Measurements from ENCODE around the gene STIMATE.

Gene STIMATE

DNA sequence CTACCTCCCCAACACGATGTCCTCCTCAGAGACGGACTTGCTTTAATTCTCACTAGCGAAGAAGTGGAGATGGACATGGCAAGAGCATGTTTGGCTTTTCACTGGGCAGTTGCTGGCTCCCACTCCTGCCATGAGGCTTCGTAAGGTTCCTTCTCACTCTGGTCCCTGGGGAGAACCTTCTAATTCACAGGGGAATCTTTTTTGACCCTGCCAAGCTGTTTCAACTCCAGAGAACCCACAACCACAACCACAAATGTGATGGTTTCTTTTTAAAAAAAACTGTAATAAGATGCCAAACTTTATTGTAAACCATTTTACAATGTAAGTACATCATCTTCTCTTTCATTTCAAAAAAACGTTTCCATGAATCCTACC, 60.9 kb downstream of the STIMATE start:
- H3K27ac ChIP-seq (ENCODE audit: extremely low read depth, low read depth, low read length), result no peak overlapping the region
- CTCF ChIA-PET, result interaction anchor here (0.8 kb wide), 1 partner anchor 35 kb away, joined by 3 read pairs; no protein-coding TSS in a partner anchor
- no peak overlapping the region for H3K4me3 ChIP-seq (ENCODE audit: low read depth, low read length)

DNA sequence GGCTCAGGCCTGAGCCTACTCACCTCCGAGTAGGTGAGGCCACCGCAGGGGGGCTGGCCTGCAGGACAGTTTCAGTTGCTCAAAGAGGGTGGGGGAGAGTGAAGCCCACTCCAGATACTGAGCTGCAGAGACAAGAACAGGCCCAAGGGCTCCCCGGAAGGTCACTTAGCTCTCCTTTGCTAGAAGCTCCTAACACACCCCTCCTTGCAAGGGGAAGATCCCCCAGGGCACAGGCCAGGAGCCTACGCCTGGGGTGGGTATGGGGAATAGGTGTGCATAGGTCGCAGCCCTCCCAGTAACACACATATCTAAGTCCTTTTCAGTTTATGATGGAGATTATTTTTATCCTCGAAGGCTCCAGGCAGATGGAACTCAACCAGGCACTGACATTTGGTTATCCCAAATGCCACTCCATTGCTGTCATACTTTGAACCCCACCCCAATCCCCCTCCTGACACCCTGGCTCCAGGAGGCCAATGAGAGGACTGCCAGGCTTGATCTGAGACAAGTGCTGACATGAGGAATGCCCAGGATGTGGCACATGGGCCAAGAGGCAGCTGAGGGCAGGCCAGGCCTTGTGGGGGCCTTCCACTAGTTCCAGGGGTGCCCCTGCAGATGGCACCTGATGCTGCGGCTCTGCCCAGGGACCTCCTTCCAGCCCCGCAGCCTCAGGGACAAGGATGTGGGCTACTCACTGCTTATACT, 61.4 kb downstream of the STIMATE start:
- POLR2A ChIA-PET, result no interaction called here

More for the DNA sequence above, 60.9 kb downstream of the STIMATE start:
- POLR2A ChIA-PET, result no interaction called here
- H3K4me1 ChIP-seq (ENCODE audit: control insufficient read depth, insufficient read depth, low read length), result peaks cover 5% of the 10 kb centered on the region; the same call in 1 of the 2 replicates
- H3K9me3 ChIP-seq (ENCODE audit: control insufficient read depth, insufficient read depth, low read depth, low read length), result no peaks in the 10 kb centered on the region
- TF ChIP-seq, protein P1, sequence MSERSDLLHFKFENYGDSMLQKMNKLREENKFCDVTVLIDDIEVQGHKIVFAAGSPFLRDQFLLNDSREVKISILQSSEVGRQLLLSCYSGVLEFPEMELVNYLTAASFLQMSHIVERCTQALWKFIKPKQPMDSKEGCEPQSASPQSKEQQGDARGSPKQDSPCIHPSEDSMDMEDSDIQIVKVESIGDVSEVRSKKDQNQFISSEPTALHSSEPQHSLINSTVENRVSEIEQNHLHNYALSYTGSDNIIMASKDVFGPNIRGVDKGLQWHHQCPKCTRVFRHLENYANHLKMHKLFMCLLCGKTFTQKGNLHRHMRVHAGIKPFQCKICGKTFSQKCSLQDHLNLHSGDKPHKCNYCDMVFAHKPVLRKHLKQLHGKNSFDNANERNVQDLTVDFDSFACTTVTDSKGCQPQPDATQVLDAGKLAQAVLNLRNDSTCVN (tag by site-specific recombination; optimal IDR thresholded peaks at IDR 0.05), result no peak
- no peak for TF ChIP-seq SETDB1 (IDR thresholded peaks at IDR 0.05; ENCODE audit: insufficient read length, low read length)
- peaks cover 0 to 32% of the 10 kb centered on the region in 2 experiments; a peak in 1 of 3 replicates for H3K36me3 ChIP-seq (ENCODE audit: control insufficient read depth in 2 of 2, insufficient read depth in 1 of 2, low read length in 2 of 2)

DNA sequence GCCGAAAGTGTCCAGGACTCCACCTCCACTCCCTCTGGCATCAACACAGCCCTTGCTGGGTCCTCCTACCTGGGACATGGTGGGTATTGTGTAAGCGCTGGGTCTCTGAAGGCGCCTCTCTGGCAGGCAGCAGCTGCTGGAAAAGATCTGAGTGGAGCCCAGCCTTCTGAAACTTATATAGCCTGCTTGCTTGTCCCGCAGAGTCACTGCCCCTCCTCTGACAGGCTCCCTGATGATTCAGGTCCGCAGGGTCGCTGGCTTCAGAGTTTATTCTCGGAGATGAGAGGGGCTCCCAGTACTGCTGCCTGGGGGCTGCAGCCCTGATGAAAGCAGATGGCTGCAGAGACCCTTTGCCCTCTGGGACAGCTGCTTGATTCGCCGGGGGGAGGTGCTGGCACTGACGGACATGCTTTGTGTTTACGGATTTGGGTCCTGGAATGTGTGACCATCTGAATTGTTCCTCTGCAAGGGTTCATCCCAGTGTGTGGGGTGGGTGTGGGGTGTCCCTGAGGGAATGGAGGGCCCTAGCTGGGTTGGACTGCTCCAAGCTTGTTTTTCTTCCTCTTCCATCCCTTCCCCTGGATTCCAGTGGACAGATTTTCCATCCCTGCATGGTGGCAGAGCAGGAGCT, 62.4 kb downstream of the STIMATE start, which contains the start of gene MUSTN1:
TSS of gene MUSTN1 (minus strand) at position 149 of the 631 bp plus-strand sequence. CDS start at position 78, 71 bp downstream.
- peaks cover 12% of the 10 kb centered on the region; the same call in 1 of the 2 replicates for H3K4me1 ChIP-seq (ENCODE audit: control insufficient read depth, insufficient read depth, low read length)
- H3K4me3 ChIP-seq (ENCODE audit: low read depth, low read length), result no peak within 1 kb of the TSS
- POLR2A ChIA-PET, result interaction anchor here (0.7 kb wide), 1 partner anchor 77 kb away, joined by 8 read pairs; no protein-coding TSS in a partner anchor
- H3K36me3 ChIP-seq (ENCODE audit: control insufficient read depth in 2 of 2, insufficient read depth in 1 of 2, low read length in 2 of 2), result peaks cover 0 to 24% of the 10 kb centered on the region in 2 experiments; a peak in 1 of 3 replicates
- CTCF ChIA-PET, result interaction anchor here (1.1 to 2.0 kb wide), 2 partner anchors 10 to 14 kb away, joined by 3 to 4 read pairs; no protein-coding TSS in a partner anchor
- no peak within 1 kb of the TSS for H3K27ac ChIP-seq (ENCODE audit: extremely low read depth, low read depth, low read length)
- no peaks in the 10 kb centered on the region for H3K9me3 ChIP-seq (ENCODE audit: control insufficient read depth, insufficient read depth, low read depth, low read length)
- TF ChIP-seq, protein P2, sequence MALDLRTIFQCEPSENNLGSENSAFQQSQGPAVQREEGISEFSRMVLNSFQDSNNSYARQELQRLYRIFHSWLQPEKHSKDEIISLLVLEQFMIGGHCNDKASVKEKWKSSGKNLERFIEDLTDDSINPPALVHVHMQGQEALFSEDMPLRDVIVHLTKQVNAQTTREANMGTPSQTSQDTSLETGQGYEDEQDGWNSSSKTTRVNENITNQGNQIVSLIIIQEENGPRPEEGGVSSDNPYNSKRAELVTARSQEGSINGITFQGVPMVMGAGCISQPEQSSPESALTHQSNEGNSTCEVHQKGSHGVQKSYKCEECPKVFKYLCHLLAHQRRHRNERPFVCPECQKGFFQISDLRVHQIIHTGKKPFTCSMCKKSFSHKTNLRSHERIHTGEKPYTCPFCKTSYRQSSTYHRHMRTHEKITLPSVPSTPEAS (tag by site-specific recombination; IDR thresholded peaks at IDR 0.05), result 0 out of 2 replicates have a peak, but pooled peaks have one; percentile 4
- TF ChIP-seq ZNF10 (tag by site-specific recombination; IDR thresholded peaks at IDR 0.05), result no peak

More for the DNA sequence above, 61.4 kb downstream of the STIMATE start:
- Histone ChIP-seq H3K27ac (ENCODE audit: extremely low read depth, low read depth, low read length) (no peak overlapping the region), H3K4me3 (ENCODE audit: low read depth, low read length) (no peak overlapping the region), H3K9me3 (ENCODE audit: control insufficient read depth, insufficient read depth, low read depth, low read length) (no peaks in the 10 kb centered on the region), H3K36me3 (ENCODE audit: control insufficient read depth in 2 of 2, insufficient read depth in 1 of 2, low read length in 2 of 2) (peaks cover 0 to 26% of the 10 kb centered on the region in 2 experiments; a peak in 1 of 3 replicates), H3K4me1 (ENCODE audit: control insufficient read depth, insufficient read depth, low read length) (peaks cover 9% of the 10 kb centered on the region; the same call in 1 of the 2 replicates)
- CTCF ChIA-PET, result interaction anchor here (1.1 kb wide), 1 partner anchor 15 kb away, joined by 3 read pairs; no protein-coding TSS in a partner anchor
- no peak for TF ChIP-seq ZNF473 (tag by site-specific recombination; IDR thresholded peaks at IDR 0.05)
- no peak for TF ChIP-seq ZNF544 (tag by site-specific recombination; IDR thresholded peaks at IDR 0.05)
- TF ChIP-seq ZNF776 (tag by site-specific recombination; IDR thresholded peaks at IDR 0.05; ENCODE audit: borderline replicate concordance), result no peak
- no peak for TF ChIP-seq ZNF16 (tag by site-specific recombination; IDR thresholded peaks at IDR 0.05; ENCODE audit: low read depth)
- TF ChIP-seq ZNF184 (tag by site-specific recombination; IDR thresholded peaks at IDR 0.05), result no peak
- TF ChIP-seq ZNF558 (tag by site-specific recombination; IDR thresholded peaks at IDR 0.05), result no peak

DNA sequence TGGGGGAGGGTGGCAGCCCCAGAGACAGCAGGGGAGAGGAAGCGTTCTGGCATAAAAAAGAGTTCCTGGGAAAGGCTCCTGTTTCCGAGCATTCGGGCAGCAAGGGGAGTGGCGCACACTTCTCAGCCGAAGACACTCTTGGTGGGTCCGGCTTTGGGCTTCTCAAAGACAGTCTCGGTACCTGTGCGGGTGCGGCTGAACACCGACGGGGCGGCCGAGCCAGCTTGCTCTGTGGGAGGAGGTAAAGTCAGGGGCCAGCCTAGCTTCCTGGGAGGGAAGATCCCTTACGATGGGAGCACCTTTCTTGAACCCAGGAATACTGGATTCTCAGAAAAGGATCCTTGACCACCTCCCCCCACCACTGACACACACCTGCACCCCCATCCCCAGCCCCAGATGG, 64.1 kb downstream of the STIMATE start:
- no peak overlapping the region for H3K4me3 ChIP-seq (ENCODE audit: low read depth, low read length)
- TF ChIP-seq, protein P3, sequence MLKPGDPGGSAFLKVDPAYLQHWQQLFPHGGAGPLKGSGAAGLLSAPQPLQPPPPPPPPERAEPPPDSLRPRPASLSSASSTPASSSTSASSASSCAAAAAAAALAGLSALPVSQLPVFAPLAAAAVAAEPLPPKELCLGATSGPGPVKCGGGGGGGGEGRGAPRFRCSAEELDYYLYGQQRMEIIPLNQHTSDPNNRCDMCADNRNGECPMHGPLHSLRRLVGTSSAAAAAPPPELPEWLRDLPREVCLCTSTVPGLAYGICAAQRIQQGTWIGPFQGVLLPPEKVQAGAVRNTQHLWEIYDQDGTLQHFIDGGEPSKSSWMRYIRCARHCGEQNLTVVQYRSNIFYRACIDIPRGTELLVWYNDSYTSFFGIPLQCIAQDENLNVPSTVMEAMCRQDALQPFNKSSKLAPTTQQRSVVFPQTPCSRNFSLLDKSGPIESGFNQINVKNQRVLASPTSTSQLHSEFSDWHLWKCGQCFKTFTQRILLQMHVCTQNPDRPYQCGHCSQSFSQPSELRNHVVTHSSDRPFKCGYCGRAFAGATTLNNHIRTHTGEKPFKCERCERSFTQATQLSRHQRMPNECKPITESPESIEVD (tag by site-specific recombination; IDR thresholded peaks at IDR 0.05), result no peak
- TF ChIP-seq ZNF529 (tag by site-specific recombination; IDR thresholded peaks at IDR 0.05; ENCODE audit: insufficient replicate concordance) (no peak), ZNF221 (tag by site-specific recombination; IDR thresholded peaks at IDR 0.05; ENCODE audit: borderline replicate concordance) (no peak), ZNF600 (tag by site-specific recombination; IDR thresholded peaks at IDR 0.05) (peak; percentile 49; the same call in 1 of the 2 replicates)
- no peaks in the 10 kb centered on the region for H3K9me3 ChIP-seq (ENCODE audit: control insufficient read depth, insufficient read depth, low read depth, low read length)
- ChIA-PET POLR2A (no interaction called here), CTCF (interaction anchor here (2.2 kb wide), 1 partner anchor 12 kb away, joined by 8 read pairs; no protein-coding TSS in a partner anchor)
- H3K27ac ChIP-seq (ENCODE audit: extremely low read depth, low read depth, low read length), result no peak overlapping the region
- H3K4me1 ChIP-seq (ENCODE audit: control insufficient read depth, insufficient read depth, low read length), result peaks cover 12% of the 10 kb centered on the region; the same call in 1 of the 2 replicates
- H3K36me3 ChIP-seq (ENCODE audit: control insufficient read depth in 2 of 2, insufficient read depth in 1 of 2, low read length in 2 of 2), result peaks cover 0 to 14% of the 10 kb centered on the region in 2 experiments; a peak in 1 of 3 replicates

Measured in HEK293 (cell line).